ENCODE results near the gene CENPP.

DNA sequence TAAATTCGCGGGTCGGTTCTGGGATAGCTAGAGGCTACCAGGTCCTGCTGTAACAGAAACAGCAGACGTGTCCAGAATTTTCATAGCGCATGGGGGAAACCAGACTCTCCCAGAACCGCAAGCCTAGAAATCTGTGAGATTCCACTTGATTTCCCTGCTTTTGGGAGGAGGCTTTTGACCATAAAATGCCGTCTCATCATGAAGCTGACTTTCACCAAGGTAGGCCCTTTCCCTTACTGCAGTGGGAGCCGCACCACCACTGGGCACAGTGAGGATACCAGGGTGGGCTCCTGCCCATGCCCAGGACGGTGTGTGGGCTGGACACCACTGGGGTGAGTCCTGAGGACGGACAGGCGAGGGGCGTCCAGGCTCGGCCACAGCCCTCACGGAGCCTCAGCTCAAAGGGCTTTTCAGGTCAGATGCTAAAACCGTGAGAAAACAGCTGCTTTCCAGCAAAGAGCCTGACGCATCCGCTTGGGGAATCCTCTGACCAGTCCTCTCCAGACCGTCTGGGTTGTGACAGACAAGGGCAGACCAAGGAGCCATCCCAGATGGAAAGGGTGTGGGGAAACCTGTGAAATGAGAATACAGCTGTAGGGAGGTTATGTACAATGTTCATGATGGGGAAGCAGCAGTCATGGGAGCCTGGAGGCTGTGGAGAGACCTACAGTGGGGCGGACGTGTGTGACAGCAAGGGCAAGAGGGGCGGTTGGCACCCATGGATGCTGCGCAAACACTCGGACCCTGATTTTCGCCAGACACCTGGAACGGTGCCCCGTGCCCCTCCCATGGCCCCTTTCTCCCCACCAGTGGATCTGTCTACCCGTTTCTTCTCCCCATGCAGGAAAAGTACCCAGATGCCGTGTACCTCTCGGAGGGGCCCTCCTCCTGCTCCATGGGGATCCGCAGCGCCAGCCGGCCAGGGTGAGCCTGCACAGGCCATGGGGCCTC is 285.0 kb downstream of the CENPP start:
- TF ChIP-seq YY1 (IDR thresholded peaks at IDR 0.05; ENCODE audit: insufficient read depth, insufficient read length) (no peak), SUZ12 (IDR thresholded peaks at IDR 0.05; ENCODE audit: extremely low read depth, insufficient read depth, insufficient read length) (no peak), ZNF274 (IDR thresholded peaks at IDR 0.05; ENCODE audit: low read depth, low read length) (no peak)
